Psoas muscle (tissue), 8 donors: ENCODE data around the gene NRF1. TPM values are rescaled to one million over a fixed set of nuclear protein-coding genes. Genes with fewer than 3 reads are reported as not detected.

Source experiments
- ATAC-seq, 4 donors: fragments of 200-7000 bp; cut with Tn5 transposase; one replicate each; pipeline ENCODE4 v1.9.1; 2020; ENCODE audit warnings: moderate library complexity in 3 of 4, mild to moderate bottlenecking in 2 of 4
- DNase-seq, 2 donors: peaks; one replicate each; pipeline ENCODE4 v3.0.0-alpha.2; 2020
- H3K27ac ChIP-seq: fragments of 200-600 bp; one replicate; pipeline ENCODE4 v1.8.0; 2022
- H3K27me3 ChIP-seq, 3 donors: fragments of 200-600 bp in 1 of 3; one replicate each; pipeline versions ENCODE4 v1.6.1 to v1.8.0; 2013 to 2022; ENCODE audit warnings: low read length in 2 of 3, mild to moderate bottlenecking in 2 of 3, moderate library complexity in 1 of 3; ENCODE audit not compliant: insufficient read depth in 3 of 3
- H3K36me3 ChIP-seq, 2 donors: fragments of 200-600 bp in 1 of 2; one replicate each; pipeline versions ENCODE4 v1.6.1 to v1.8.0; 2013 to 2022; ENCODE audit warnings: low read depth in 1 of 2, mild to moderate bottlenecking in 1 of 2, moderate library complexity in 1 of 2; ENCODE audit not compliant: insufficient read depth in 1 of 2
- H3K4me1 ChIP-seq: fragments of 200-600 bp; one replicate; pipeline ENCODE4 v1.8.0; 2022
- H3K4me3 ChIP-seq: fragments of 200-600 bp; one replicate; pipeline ENCODE4 v1.8.0; 2022; ENCODE audit warnings: mild to moderate bottlenecking
- H3K9me3 ChIP-seq: fragments of 200-600 bp; one replicate; pipeline ENCODE4 v1.8.0; 2022
- CTCF ChIP-seq: fragments of 200-600 bp; IDR thresholded peaks from one replicate; pipeline ENCODE4 v1.8.0; 2022; ENCODE audit warnings: antibody characterized with exemption
- WGBS, 3 donors: extraction: QIAGEN DNeasy Blood & Tissue Kit; methylation state at CpG; one replicate each; pipeline versions ENCODE4 v1.1.6 to v1.1.7; 2013; 5-methylcytosine and 5-hydroxymethylcytosine counted together
- intact Hi-C, 2 donors: fragments of 100-400 bp; cut with DNase I; formaldehyde crosslinking; loops; one replicate each; pipeline versions ENCODE4 v1.11.0 to v1.14.2; 2022
- polyA plus RNA-seq, 3 donors: library from polyadenylated mRNA; stranded (reverse); fragments of 200-250 nt; gene quantifications; one replicate each; pipeline ENCODE4 v1.2.3, GENCODE V29; 2013
- total RNA-seq, 4 donors: library from RNA; stranded (reverse); fragmentation: NEBNext Ultra II Directional in 2 of 4; extraction: Animal tissue kit (Norgen Biotek cat#: 25700) in 2 of 4; gene quantifications; one replicate each; pipeline versions ENCODE4 v1.2.1 to v1.2.4, GENCODE V29; 2021 to 2023
- donor health status: healthy with polysubstance abuse.
- donor health status: DM: no; HTN: no; CAD: no; lungs with moderate emphysema.
- donor health status: Bipolar disorder and iron deficiency.
- donor health status: healthy.
- donor health status: DM: yes; HTN: yes; CAD: no.
- donor health status: DM: no; HTN: no; CAD: no.
- donor health status: DM: no; HTN: no; CAD: no.
- donor health status: DM: yes; HTN: yes; CAD: no.

The NRF1 gene
- total and polyA plus RNA-seq, 7 donors = 4.4 to 13.7 (median 10.0) TPM

GRCh38 chr7:129678606-129679005, 67.1 kb downstream of the NRF1 start:
- H3K4me3 ChIP-seq = no peak overlapping the region
- no peaks in the 10 kb centered on the region for H3K4me1 ChIP-seq
- peaks cover 0 to 47% of the 10 kb centered on the region in 2 donors for H3K36me3 ChIP-seq
- no peak for DNase-seq
- no peak overlapping the region for H3K27ac ChIP-seq
- intact Hi-C loops = no loop called here
- no peak for ATAC-seq
- TF ChIP-seq CTCF = no peak
- peaks cover 5% of the 10 kb centered on the region for H3K9me3 ChIP-seq
- no peaks in the 10 kb centered on the region for H3K27me3 ChIP-seq

GRCh38 chr7:129680400-129680799, 68.9 kb downstream of the NRF1 start:
- Histone ChIP-seq H3K4me3 (no peak overlapping the region), H3K27me3 (no peaks in the 10 kb centered on the region), H3K4me1 (no peaks in the 10 kb centered on the region), H3K27ac (no peak overlapping the region), H3K36me3 (peaks cover 0 to 32% of the 10 kb centered on the region in 2 donors), H3K9me3 (peaks cover under 1% of the 10 kb centered on the region)
- TF ChIP-seq CTCF = no peak
- DNase-seq (no peak), ATAC-seq (no peak)
- 96 to 100% (median 97%) methylated on average over 1 of the region's 1 CpG for WGBS, 3 donors
- intact Hi-C loops = no loop called here

GRCh38 chr7:129684777-129685176, 73.3 kb downstream of the NRF1 start:
- H3K36me3 ChIP-seq = peaks cover 3 to 5% of the 10 kb centered on the region in 2 donors
- H3K4me1 ChIP-seq = peaks cover 3% of the 10 kb centered on the region
- 91 to 94% (median 93%) methylated on average over 1 of the region's 1 CpG for WGBS, 3 donors
- intact Hi-C loops = no loop called here
- H3K27me3 ChIP-seq = no peaks in the 10 kb centered on the region
- ATAC-seq (no peak), DNase-seq (no peak)
- H3K4me3 ChIP-seq = no peak overlapping the region
- no peaks in the 10 kb centered on the region for H3K9me3 ChIP-seq
- TF ChIP-seq CTCF = no peak
- H3K27ac ChIP-seq = no peak overlapping the region

GRCh38 chr7:129686063-129686462, 74.5 kb downstream of the NRF1 start:
- H3K27me3 ChIP-seq = no peaks in the 10 kb centered on the region
- peaks cover 3% of the 10 kb centered on the region for H3K4me1 ChIP-seq
- peaks cover 3 to 9% of the 10 kb centered on the region in 2 donors for H3K36me3 ChIP-seq
- DNase-seq (no peak), ATAC-seq (no peak)
- intact Hi-C loops = no loop called here
- H3K27ac ChIP-seq = no peak overlapping the region
- WGBS, 3 donors = 63 to 92% (median 82%) methylated on average over 2 of the region's 2 CpGs
- no peaks in the 10 kb centered on the region for H3K9me3 ChIP-seq
- no peak for TF ChIP-seq CTCF
- no peak overlapping the region for H3K4me3 ChIP-seq

GRCh38 chr7:129688503-129689222, 77.1 kb downstream of the NRF1 start:
- no peak for DNase-seq
- Histone ChIP-seq H3K36me3 (peaks cover 5 to 33% of the 10 kb centered on the region in 2 donors), H3K27me3 (no peaks in the 10 kb centered on the region), H3K4me1 (peaks cover 3% of the 10 kb centered on the region), H3K4me3 (no peak overlapping the region), H3K9me3 (no peaks in the 10 kb centered on the region), H3K27ac (no peak overlapping the region)
- intact Hi-C loops = no loop called here
- peak in 3 of 4 donors; percentile 34 to 59 (median 35) for ATAC-seq
- no peak for TF ChIP-seq CTCF
- WGBS, 3 donors = 55 to 63% (median 61%) methylated on average over 5 of the region's 5 CpGs
